Fibroblast of upper back skin (primary cell): Measurements from ENCODE around the gene UCHL1.
"Not testable (repeated sequence)": the region's sequence is repeated elsewhere in the genome, so short reads cannot be mapped to it uniquely, and the experiment has no call there.

Source experiments
- DNase-seq: peaks from one replicate; pipeline ENCODE4 v3.0.0-alpha.2; 2013

The UCHL1 gene

GRCh38 chr4:41294445-41295062 is 37.8 kb downstream of the UCHL1 start:
- no peak for DNase-seq

GRCh38 chr4:41296995-41297394 is 40.3 kb downstream of the UCHL1 start:
- DNase-seq: no peak

GRCh38 chr4:41297832-41298231 is 41.1 kb downstream of the UCHL1 start:
- no peak for DNase-seq

- no peak for DNase-seq
Measured at GRCh38 chr4:41299486-41299885, 42.8 kb downstream of the UCHL1 start.

GRCh38 chr4:41301137-41301536 is 44.4 kb downstream of the UCHL1 start:
- no peak for DNase-seq

GRCh38 chr4:41303372-41304118 is 46.8 kb downstream of the UCHL1 start:
- DNase-seq: no peak

GRCh38 chr4:41304221-41304620 is 47.5 kb downstream of the UCHL1 start:
- DNase-seq: no peak

GRCh38 chr4:41305476-41305875 is 48.7 kb downstream of the UCHL1 start:
- DNase-seq: no peak

GRCh38 chr4:41307638-41308037 is 50.9 kb downstream of the UCHL1 start:
- no peak for DNase-seq

- no peak for DNase-seq
Measured at GRCh38 chr4:41308398-41308797, 51.7 kb downstream of the UCHL1 start.

GRCh38 chr4:41315426-41315825 is 58.7 kb downstream of the UCHL1 start:
- not testable (repeated sequence) for DNase-seq

GRCh38 chr4:41315862-41316261 is 59.1 kb downstream of the UCHL1 start:
- no peak for DNase-seq
